DMS 273 (cell line): ENCODE results near the gene GLRA3.

ENCODE experiments used
- DNase-seq: peaks from one replicate; lab custom pipeline; 2025; ENCODE audit not compliant: unreplicated experiment; lab: John Stamatoyannopoulos, UW

GLRA3 gene

GRCh38 chr4:174604198-174604597 lies 224.8 kb downstream of the GLRA3 start:
- no peak for DNase-seq

GRCh38 chr4:174600391-174600790 lies 228.7 kb downstream of the GLRA3 start:
- no peak for DNase-seq

GRCh38 chr4:174598800-174599199 lies 230.2 kb downstream of the GLRA3 start:
- no peak for DNase-seq

DNA sequence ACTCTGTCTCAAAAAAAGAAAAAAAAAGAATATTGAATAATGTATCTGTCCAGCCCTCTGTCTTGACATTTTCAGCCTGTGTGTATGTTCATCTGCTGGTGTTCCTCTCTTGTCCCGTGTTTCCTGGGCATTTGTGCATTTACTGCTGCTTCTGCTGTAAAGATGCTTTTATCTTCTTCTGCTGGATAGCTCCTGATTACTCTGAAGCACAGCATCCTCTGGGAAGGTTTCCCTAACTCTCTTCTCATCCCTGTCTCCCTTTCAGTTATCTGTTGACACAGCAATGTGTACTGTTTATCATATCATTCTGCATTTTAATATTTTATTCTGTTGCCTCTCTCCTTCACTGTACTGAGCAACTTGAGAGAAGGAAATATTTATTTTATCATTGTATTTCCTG lies 232.5 kb downstream of the GLRA3 start:
- no peak for DNase-seq

DNA sequence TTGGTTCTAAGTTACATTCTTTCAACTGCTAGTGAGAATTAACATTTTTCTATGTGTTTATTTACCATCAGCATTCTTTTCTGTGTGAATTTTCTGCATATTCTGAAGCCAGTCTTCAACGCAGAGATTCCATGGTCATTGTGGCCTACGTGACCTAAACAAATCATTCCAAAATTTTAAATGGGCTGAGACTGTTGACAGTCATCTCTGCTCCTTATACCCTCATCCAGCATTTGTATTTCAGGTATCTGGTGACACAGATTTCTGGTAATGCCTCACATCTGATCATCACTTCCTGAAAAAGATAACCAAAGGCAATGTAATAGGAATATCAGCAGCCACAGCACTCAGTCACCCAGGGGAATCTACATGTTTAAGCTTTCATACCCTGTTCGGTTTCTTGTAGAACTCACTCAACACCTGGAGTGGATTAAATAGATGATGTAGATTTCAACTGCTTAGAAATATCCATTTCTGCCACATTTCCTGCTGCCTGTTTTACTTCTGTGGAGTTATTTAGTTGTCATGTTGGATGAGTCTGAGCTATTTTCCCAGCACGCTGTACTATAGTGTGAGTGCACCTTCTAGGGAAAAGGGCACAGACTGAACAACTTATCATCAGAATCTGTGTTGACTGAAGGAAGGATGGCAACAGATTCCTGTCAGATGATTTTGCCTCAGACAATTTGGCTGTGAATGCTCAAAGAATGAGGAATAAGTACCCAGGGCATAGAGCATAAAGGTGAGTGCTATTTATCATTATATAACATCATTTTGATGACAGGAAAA lies 233.7 kb downstream of the GLRA3 start:
- no peak for DNase-seq

DNA sequence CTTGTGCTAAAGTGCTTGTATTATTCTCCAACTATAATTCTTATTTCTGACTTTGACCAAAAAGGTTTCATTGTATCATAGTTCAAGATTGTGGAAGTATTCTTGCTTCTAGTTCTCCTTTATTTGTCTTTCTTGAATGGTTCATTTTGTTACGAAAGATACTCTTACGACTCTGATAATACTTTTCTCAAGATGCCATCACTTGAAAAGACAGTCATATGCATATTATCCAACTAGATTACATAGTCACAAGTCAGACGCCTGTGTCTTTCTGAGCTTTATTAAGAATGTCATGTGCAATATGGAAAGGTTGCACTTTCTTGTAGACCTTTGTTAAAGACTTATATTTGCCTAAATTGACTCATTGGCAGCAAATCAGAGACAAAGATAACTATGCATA lies 235.3 kb downstream of the GLRA3 start:
- DNase-seq, result no peak

- DNase-seq, result no peak
Observed at GRCh38 chr4:174592985-174593335, 236.1 kb downstream of the GLRA3 start.

DNA sequence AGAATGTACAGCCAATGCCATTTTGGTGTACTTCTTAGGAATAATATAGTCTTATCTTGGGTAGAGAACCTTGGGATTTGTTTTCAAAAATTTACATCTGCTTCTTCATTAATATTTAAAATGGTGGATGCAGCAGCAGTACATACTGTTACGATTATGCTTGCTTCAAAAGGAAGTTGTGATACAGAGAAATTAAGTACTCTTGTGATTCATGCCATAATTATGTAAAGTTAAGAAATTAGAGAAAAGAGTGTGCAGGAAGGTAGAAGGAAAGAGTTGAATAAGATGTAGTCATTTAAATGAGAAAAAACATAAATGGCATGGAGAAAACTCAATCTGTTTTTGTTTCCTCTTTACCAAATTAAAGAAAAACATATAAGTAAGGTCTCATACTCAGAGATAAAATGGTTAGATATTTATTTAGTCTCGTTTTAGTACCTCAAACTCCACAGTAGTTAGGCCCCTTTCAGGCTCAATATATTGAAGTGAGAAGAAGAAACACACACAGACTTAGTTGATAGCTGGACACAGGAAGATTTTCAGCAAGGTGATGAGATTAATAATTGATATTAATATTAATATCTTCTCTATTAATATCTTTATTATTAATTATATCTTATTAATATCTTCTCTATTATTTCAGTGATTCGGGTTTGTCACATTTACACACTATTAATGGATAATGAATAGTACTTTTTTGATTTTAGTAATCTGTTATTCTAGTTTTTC lies 236.6 kb downstream of the GLRA3 start:
- no peak for DNase-seq

DNA sequence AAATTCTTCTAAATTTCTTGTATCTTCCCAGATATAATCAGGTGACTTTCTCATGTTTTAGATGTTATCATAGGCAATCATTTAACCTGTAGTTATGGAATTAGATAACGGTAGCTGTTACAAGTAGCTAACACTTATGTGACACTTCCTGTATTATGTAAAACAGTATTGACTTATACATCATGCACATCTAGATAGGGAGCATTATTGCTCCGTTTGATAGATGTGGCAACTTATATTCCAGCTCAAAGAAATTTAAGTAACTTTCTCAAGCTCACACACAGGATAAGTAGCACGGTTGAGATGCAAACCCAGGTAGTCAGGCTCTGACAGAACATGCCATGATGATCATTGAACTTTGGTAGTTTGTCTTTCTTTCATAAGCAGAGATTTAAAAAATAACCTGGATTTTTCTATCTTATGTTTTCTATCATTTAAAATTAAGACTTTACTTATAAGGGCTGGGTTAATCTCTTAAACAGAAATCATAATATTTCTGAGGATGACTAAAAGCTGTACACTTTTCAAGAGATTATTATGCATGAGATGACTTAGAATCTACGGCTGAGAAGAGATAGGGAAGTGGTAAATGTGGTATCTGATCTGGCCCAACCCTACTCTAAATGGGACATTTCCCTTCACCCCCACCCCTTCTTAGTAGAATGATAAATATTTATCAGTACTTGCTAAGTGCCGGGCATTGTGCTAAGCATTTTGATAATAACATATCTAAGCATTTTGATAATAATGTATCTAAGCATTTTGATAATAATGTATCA lies 237.6 kb downstream of the GLRA3 start:
- DNase-seq, result no peak

DNA sequence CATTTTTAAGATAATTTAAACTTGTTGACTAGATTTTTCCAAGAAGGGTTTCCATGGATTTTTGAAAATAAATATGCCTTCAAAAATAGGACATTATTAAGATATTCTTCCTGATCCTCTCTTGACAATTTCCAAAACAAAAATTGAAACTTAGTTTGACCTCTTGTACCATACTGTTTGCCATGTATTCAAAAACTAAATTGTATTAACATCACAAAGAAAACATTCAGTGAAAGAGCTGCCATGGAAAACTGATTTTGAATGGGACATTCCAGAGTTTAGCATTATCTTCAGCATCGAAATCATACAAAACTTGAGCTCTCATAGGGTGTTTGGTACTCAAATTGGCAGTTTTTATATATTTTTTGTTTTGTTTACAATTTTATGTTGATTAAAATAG lies 238.7 kb downstream of the GLRA3 start:
- DNase-seq, result no peak
